Fibroblast of lung (primary cell): Measurements from ENCODE around the gene ZNF341. TPM values are rescaled to one million over a fixed set of nuclear protein-coding genes. Genes with fewer than 3 reads are reported as not detected.
"Not testable (repeated sequence)": the region's sequence is repeated elsewhere in the genome, so short reads cannot be mapped to it uniquely, and the experiment has no call there.

Experiments
- DNase-seq, 2 donors: peaks; one replicate each; pipeline versions ENCODE4 v3.0.0 to v3.0.0-alpha.2; 2010; ENCODE audit warnings: low read depth in 2 of 2
- H2AFZ ChIP-seq: 2 replicates; pipeline ENCODE4 v1.5.1; 2012; ENCODE audit warnings: low read length, control low read depth, inconsistent platforms
- H3K27ac ChIP-seq: 2 replicates; pipeline ENCODE4 v1.5.1; 2011; ENCODE audit warnings: low read length, control low read depth; ENCODE audit not compliant: insufficient read depth
- H3K27me3 ChIP-seq: 2 replicates; pipeline ENCODE4 v1.5.1; 2011; ENCODE audit warnings: mild to moderate bottlenecking, low read length; ENCODE audit not compliant: control insufficient read depth, insufficient read depth
- H3K36me3 ChIP-seq: 2 replicates; pipeline ENCODE4 v1.5.1; 2011; ENCODE audit warnings: low read length; ENCODE audit not compliant: control insufficient read depth, insufficient read depth
- H3K4me1 ChIP-seq: 2 replicates; pipeline ENCODE4 v1.5.1; 2011; ENCODE audit warnings: low read length; ENCODE audit not compliant: control insufficient read depth, insufficient read depth; ENCODE audit errors: extremely low read depth
- H3K4me2 ChIP-seq: 2 replicates; pipeline ENCODE4 v1.5.1; 2011; ENCODE audit warnings: low read length, control low read depth; ENCODE audit not compliant: insufficient read depth; ENCODE audit errors: extremely low read depth
- H3K4me3 ChIP-seq, 4 experiments: fragments of 200-600 bp in 1 of 4; sonication (generic) in 1 of 4; replicated peaks in 1 of 4; 2 replicates each; pipeline ENCODE4 v1.5.1; 2011 to 2016; ENCODE audit warnings: low read length in 4 of 4, low read depth in 3 of 4, mild to moderate bottlenecking in 3 of 4, control low read depth in 2 of 4, inconsistent platforms in 1 of 4, mixed read lengths in 1 of 4; ENCODE audit not compliant: insufficient read depth in 1 of 4; ENCODE audit errors: control extremely low read depth in 1 of 4
- H3K79me2 ChIP-seq: 2 replicates; pipeline ENCODE4 v1.5.1; 2012; ENCODE audit warnings: mild to moderate bottlenecking, low read length, inconsistent platforms; ENCODE audit not compliant: control insufficient read depth, insufficient read depth
- H3K9ac ChIP-seq: 2 replicates; pipeline ENCODE4 v1.5.1; 2011; ENCODE audit warnings: mild to moderate bottlenecking, low read length, control low read depth; ENCODE audit not compliant: insufficient read depth
- H3K9me3 ChIP-seq: 2 replicates; pipeline ENCODE4 v1.5.1; 2012; ENCODE audit warnings: low read depth, low read length; ENCODE audit not compliant: control insufficient read depth, insufficient read depth
- H4K20me1 ChIP-seq: 2 replicates; pipeline ENCODE4 v1.5.1; 2011; ENCODE audit warnings: low read length; ENCODE audit not compliant: control insufficient read depth, insufficient read depth; ENCODE audit errors: extremely low read depth
- EZH2 ChIP-seq: IDR thresholded peaks from 2 replicates; pipeline ENCODE4 v1.5.1; 2012; ENCODE audit warnings: low read length, control low read depth, mild to moderate bottlenecking; ENCODE audit errors: missing control alignments
- polyA plus RNA-seq, 2 donors: library from polyadenylated mRNA; depleted of rRNA in 1 of 2; stranded (reverse) in 1 of 2; unstranded in 1 of 2; fragments of >200 nt; gene quantifications; 2 replicates each; pipeline ENCODE4 v1.2.1, GENCODE V29; 2011 to 2012; ENCODE audit warnings: missing spikeins in 1 of 2
- total RNA-seq: library from RNA; depleted of rRNA; stranded (reverse); fragments of >200 nt; gene quantifications from 2 replicates; pipeline ENCODE4 v1.2.1, GENCODE V29; 2014
- TF ChIP-seq, protein P1 (sequence below), 2 donors: IDR thresholded peaks in 1 of 2; conservative IDR thresholded peaks in 1 of 2; 1 replicate in 1 of 2; 2 replicates in 1 of 2; pipeline ENCODE4 v1.5.1; 2011 to 2012; ENCODE audit warnings: low read length in 2 of 2, control low read depth in 1 of 2, inconsistent platforms in 1 of 2, low read depth in 1 of 2, mild to moderate bottlenecking in 1 of 2

ZNF341 gene
- total and polyA plus RNA-seq, 2 donors (not counting 1 experiment from before 2014, with no cell fraction given) = 0.99 to 1.1 TPM

DNA sequence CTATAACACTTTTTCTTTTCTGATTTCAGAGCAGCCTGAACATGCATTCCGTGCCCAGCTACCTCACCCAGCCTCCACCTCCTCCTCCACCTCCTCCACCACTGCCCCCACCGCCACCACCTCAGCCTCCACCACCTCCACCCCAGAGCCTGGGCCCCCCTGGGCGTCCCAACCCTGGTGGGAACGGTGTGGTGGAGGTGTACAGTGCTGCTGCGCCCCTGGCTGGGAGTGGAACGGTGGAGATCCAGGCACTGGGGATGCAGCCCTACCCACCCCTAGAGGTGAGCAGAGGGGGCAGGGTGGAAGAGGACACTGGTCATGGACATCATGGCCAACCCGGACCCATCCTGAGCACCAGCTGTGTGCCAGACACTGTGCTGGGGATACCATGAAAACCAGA, 21.3 kb downstream of the ZNF341 start:
- no peak for DNase-seq

DNA sequence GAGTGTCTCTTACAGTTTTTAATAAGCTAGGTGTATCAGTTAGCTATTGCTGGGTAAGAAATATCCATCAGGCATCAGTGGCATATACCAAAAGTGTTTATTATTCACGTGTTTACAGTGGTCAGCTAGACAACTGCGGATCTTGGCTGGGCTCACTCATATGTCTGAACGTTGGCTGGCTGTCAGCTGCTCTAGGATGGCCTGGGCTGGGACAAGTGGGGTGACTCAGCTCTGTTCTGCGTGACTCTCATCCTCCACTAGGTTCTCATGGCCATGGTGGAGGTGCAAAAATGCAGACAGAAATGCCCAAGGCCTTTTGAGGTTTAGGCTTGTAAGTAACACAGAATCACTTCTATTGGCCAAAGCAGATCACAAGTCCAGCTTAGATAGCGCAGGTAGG, 22.0 kb downstream of the ZNF341 start:
- Histone ChIP-seq H3K4me1 (no peaks in the 10 kb centered on the region), H4K20me1 (no peaks in the 10 kb centered on the region), H3K9me3 (no peaks in the 10 kb centered on the region), H3K27me3 (no peaks in the 10 kb centered on the region), H3K4me2 (no peak overlapping the region), H3K79me2 (no peaks in the 10 kb centered on the region), H3K4me3 (no peak overlapping the region), H3K27ac (no peak overlapping the region), H2AFZ (no peak overlapping the region), H3K9ac (no peak overlapping the region), H3K36me3 (peaks cover 3% of the 10 kb centered on the region)
- peak; percentile 22 to 46 for DNase-seq
- TF ChIP-seq EZH2 = no peak
- TF ChIP-seq, protein P1, sequence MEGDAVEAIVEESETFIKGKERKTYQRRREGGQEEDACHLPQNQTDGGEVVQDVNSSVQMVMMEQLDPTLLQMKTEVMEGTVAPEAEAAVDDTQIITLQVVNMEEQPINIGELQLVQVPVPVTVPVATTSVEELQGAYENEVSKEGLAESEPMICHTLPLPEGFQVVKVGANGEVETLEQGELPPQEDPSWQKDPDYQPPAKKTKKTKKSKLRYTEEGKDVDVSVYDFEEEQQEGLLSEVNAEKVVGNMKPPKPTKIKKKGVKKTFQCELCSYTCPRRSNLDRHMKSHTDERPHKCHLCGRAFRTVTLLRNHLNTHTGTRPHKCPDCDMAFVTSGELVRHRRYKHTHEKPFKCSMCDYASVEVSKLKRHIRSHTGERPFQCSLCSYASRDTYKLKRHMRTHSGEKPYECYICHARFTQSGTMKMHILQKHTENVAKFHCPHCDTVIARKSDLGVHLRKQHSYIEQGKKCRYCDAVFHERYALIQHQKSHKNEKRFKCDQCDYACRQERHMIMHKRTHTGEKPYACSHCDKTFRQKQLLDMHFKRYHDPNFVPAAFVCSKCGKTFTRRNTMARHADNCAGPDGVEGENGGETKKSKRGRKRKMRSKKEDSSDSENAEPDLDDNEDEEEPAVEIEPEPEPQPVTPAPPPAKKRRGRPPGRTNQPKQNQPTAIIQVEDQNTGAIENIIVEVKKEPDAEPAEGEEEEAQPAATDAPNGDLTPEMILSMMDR (conservative IDR thresholded peaks at IDR 0.05 in 1 of 2, IDR thresholded peaks at IDR 0.05 in 1 of 2; ENCODE audit: low read depth in 1 of 2, low read length in 2 of 2) = no peak

More for the DNA sequence above, 21.3 kb downstream of the ZNF341 start:
- no peaks in the 10 kb centered on the region for H3K27me3 ChIP-seq
- H4K20me1 ChIP-seq = no peaks in the 10 kb centered on the region
- peaks cover 3% of the 10 kb centered on the region for H3K36me3 ChIP-seq
- no peaks in the 10 kb centered on the region for H3K79me2 ChIP-seq
- H3K9me3 ChIP-seq = no peaks in the 10 kb centered on the region
- no peak overlapping the region for H2AFZ ChIP-seq
- H3K27ac ChIP-seq = no peak overlapping the region
- H3K4me3 ChIP-seq = no peak overlapping the region
- TF ChIP-seq EZH2 = no peak
- TF ChIP-seq, protein P1 (conservative IDR thresholded peaks at IDR 0.05 in 1 of 2, IDR thresholded peaks at IDR 0.05 in 1 of 2; ENCODE audit: low read depth in 1 of 2, low read length in 2 of 2) = no peak
- no peak overlapping the region for H3K9ac ChIP-seq
- H3K4me2 ChIP-seq = no peak overlapping the region
- H3K4me1 ChIP-seq = no peaks in the 10 kb centered on the region

DNA sequence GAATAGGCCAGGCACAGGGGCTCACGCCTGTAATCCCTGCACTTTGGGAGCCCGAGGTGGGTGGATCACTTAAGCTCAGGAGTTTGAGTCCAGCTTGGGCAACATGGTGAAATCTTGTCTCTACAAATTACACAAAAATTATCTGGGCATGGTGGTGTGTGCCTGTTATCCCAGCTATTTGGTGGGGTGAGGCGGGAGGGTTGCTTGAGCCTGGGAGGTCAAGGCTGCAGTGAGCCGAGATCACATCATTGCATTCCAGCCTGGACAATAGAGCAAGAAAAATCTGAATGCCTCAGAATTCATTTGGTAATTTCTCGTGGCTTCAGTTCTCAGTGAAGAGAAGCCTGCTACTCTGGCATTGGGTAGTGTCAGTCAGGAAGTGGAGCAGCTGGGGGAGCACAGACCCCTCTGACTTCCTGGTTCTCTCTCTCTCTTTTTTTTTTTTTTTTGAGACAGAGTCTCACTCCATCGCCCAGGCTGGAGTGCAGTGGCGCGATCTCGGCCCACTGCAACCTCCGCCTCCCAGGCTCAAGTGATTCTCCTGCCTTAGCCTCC, 24.2 kb downstream of the ZNF341 start:
- H4K20me1 ChIP-seq, H3K79me2 ChIP-seq, H3K4me3 ChIP-seq, H3K36me3 ChIP-seq, H2AFZ ChIP-seq, H3K9ac ChIP-seq, H3K27ac ChIP-seq, H3K27me3 ChIP-seq, H3K4me1 ChIP-seq, DNase-seq, H3K4me2 ChIP-seq, H3K9me3 ChIP-seq: not testable (repeated sequence)
